Endothelial cell of umbilical vein (primary cell): ENCODE data around the gene SLC23A2.

Experiments
- CTCF ChIP-seq, 2 donors: IDR thresholded peaks; 1 replicate in 1 of 2; 2 replicates in 1 of 2; pipeline ENCODE4 v1.5.1; 2011; ENCODE audit warnings: low read length in 2 of 2, mild to moderate bottlenecking in 2 of 2, moderate library complexity in 2 of 2, control low read depth in 1 of 2, inconsistent platforms in 1 of 2, low read depth in 1 of 2; ENCODE audit not compliant: insufficient read depth in 1 of 2; ENCODE audit errors: extremely low read depth in 1 of 2
- POLR2A ChIP-seq: IDR thresholded peaks from 2 replicates; pipeline ENCODE4 v1.6.1; 2012; ENCODE audit warnings: low read depth, mild to moderate bottlenecking, control low read depth, low read length
- POLR2AphosphoS5 ChIP-seq: IDR thresholded peaks from 2 replicates; pipeline ENCODE4 v1.6.1; 2012; ENCODE audit warnings: low read depth, mild to moderate bottlenecking, control low read depth, low read length, moderate library complexity; ENCODE audit not compliant: insufficient read depth
- TF ChIP-seq, protein P1 (sequence below): IDR thresholded peaks from 2 replicates; pipeline ENCODE4 v1.6.1; 2011; ENCODE audit not compliant: insufficient read depth, insufficient read length

DNA sequence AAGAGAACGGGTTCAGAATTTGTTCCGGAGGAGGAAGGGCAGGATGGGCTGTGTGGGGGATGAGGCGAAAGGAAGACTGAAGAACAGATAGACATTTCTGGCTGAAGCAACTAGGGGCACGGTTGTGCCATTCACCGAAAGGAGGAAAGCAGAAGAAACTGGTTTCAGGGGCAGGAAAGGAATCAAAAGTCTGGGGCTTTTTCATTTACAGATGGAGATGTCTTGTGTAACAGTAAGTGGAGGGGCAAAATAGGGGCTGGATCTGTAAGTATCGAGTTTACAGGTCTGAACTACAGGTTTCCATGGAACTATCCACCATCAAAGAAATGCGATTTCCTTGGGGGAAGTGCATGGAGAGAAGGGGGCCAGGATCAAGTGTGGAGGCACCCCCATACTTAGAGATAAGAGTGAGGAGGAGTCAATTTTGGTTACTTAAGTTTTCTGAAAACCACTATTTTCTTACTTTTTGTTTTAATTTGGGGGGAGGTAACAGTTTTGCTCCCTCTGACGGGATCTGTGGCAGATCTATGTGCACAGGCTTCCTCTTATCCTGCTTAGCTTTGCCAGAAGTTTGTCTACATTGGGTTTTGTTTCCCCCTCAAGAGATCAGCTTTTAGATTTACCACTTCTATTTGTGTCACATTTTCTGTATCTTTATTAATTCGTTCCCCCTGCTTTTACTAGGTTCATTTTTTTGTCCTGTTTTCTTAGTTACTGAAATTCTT, 120.1 kb downstream of the SLC23A2 start:
- TF ChIP-seq CTCF (IDR thresholded peaks at IDR 0.05; ENCODE audit: extremely low read depth in 1 of 2, insufficient read depth in 1 of 2, low read depth in 1 of 2, low read length in 2 of 2) (no peak), POLR2A (no peak), POLR2AphosphoS5 (no peak)
- TF ChIP-seq, protein P1, sequence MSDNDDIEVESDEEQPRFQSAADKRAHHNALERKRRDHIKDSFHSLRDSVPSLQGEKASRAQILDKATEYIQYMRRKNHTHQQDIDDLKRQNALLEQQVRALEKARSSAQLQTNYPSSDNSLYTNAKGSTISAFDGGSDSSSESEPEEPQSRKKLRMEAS = no peak
